OCI-LY1 (cell line): Measurements from ENCODE around the gene RGSL1.

Source experiments
- H2AFZ ChIP-seq: fragments of 200-600 bp; sonication (generic), shearing (Covaris generic); 2 replicates; pipeline ENCODE4 v1.6.0; 2014; ENCODE audit warnings: antibody characterized with exemption, mild to moderate bottlenecking, low read length
- H3F3A ChIP-seq: fragments of 200-600 bp; sonication (generic), shearing (Covaris generic); 2 replicates; pipeline ENCODE4 v1.6.0; 2014; ENCODE audit warnings: mild to moderate bottlenecking, antibody characterized with exemption, low read length, moderate library complexity; ENCODE audit not compliant: insufficient read depth
- H3K27ac ChIP-seq: fragments of 200-600 bp; sonication (generic); 2 replicates; pipeline ENCODE4 v1.5.1; 2014; ENCODE audit warnings: low read length, mixed run types, mild to moderate bottlenecking, low read depth; ENCODE audit not compliant: poor library complexity, severe bottlenecking
- H3K27me3 ChIP-seq: fragments of 200-600 bp; sonication (generic); 2 replicates; pipeline ENCODE4 v1.6.0; 2014; ENCODE audit warnings: antibody characterized with exemption, mild to moderate bottlenecking, low read length, moderate library complexity; ENCODE audit not compliant: insufficient read depth
- H3K36me3 ChIP-seq: fragments of 200-600 bp; sonication (generic); 2 replicates; pipeline ENCODE4 v1.6.1; 2014; ENCODE audit warnings: mild to moderate bottlenecking, antibody characterized with exemption, low read length, moderate library complexity, mixed read lengths; ENCODE audit not compliant: insufficient read depth
- H3K4me1 ChIP-seq: fragments of 200-600 bp; sonication (generic); 2 replicates; pipeline ENCODE4 v1.5.1; 2014; ENCODE audit warnings: mild to moderate bottlenecking, low read length, moderate library complexity; ENCODE audit not compliant: insufficient read depth, severe bottlenecking
- H3K4me2 ChIP-seq: fragments of 200-600 bp; sonication (generic), shearing (Covaris generic); 2 replicates; pipeline ENCODE4 v1.6.1; 2014; ENCODE audit warnings: low read length
- H3K4me3 ChIP-seq: fragments of 200-600 bp; sonication (generic); 2 replicates; pipeline ENCODE4 v1.5.1; 2014; ENCODE audit warnings: low read length, low read depth, mild to moderate bottlenecking, mixed read lengths; ENCODE audit not compliant: poor library complexity, severe bottlenecking
- H3K79me2 ChIP-seq: fragments of 200-600 bp; shearing (Covaris generic); 2 replicates; pipeline ENCODE4 v1.6.1; 2016; ENCODE audit warnings: mixed run types, low read length, mixed read lengths; ENCODE audit not compliant: insufficient read depth
- H3K9ac ChIP-seq: fragments of 200-600 bp; sonication (generic), shearing (Covaris generic); 2 replicates; pipeline ENCODE4 v1.6.1; 2014; ENCODE audit warnings: mild to moderate bottlenecking, low read length, mixed read lengths
- H3K9me2 ChIP-seq: fragments of 200-600 bp; sonication (generic), shearing (Covaris generic); 2 replicates; pipeline ENCODE4 v1.6.1; 2014; ENCODE audit warnings: low read depth, mild to moderate bottlenecking, low read length, mixed read lengths
- H3K9me3 ChIP-seq: fragments of 200-600 bp; shearing (Covaris generic); 2 replicates; pipeline ENCODE4 v1.6.1; 2014; ENCODE audit warnings: low read length, mixed read lengths
- H4K20me1 ChIP-seq: fragments of 200-600 bp; sonication (generic), shearing (Covaris generic); 2 replicates; pipeline ENCODE4 v1.6.0; 2016; ENCODE audit warnings: mild to moderate bottlenecking, low read length; ENCODE audit not compliant: insufficient read depth
- EZH2 ChIP-seq: fragments of 200-600 bp; sonication (generic), shearing (Covaris generic); IDR thresholded peaks from 2 replicates; pipeline ENCODE4 v1.8.0; 2017; ENCODE audit warnings: borderline replicate concordance, mixed run types, mild to moderate bottlenecking, antibody characterized with exemption, low read length, moderate library complexity, mixed read lengths
- TF ChIP-seq, protein P1 (sequence below): fragments of 200-600 bp; sonication (generic), shearing (Covaris generic); IDR thresholded peaks from 2 replicates; pipeline ENCODE4 v1.5.1; 2017; ENCODE audit warnings: mild to moderate bottlenecking, antibody characterized with exemption, low read length, moderate library complexity, mixed read lengths

The RGSL1 gene

DNA sequence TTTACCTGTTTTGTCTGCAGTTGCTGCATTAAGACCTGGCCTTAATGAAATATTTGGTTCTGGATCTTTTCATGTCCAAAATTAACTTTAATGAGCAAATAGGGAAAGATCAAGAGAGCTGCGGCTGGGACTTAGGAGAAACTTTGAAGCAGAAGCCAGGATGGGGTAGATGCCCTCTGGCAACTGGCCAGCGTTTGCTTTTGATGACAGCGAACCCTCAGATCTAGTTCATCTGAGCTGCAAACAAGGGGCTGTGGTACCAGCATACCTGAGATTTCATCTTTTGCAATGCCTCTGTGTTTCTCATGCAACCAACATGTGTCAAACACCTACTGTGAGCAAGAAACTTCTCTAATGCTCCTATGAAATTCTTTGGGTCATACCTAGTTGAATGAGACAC is 36.5 kb upstream of the RGSL1 start:
- Histone ChIP-seq H3K9ac (no peak overlapping the region), H3K27ac (no peak overlapping the region), H3K4me3 (no peak overlapping the region), H3K9me3 (no peaks in the 10 kb centered on the region), H3K27me3 (no peaks in the 10 kb centered on the region), H3K9me2 (no peaks in the 10 kb centered on the region), H3K36me3 (no peaks in the 10 kb centered on the region), H3F3A (no peaks in the 10 kb centered on the region), H3K4me1 (no peaks in the 10 kb centered on the region), H3K79me2 (no peaks in the 10 kb centered on the region), H4K20me1 (no peaks in the 10 kb centered on the region), H2AFZ (no peak overlapping the region), H3K4me2 (no peak overlapping the region)
- TF ChIP-seq EZH2, result no peak
- TF ChIP-seq, protein P1, sequence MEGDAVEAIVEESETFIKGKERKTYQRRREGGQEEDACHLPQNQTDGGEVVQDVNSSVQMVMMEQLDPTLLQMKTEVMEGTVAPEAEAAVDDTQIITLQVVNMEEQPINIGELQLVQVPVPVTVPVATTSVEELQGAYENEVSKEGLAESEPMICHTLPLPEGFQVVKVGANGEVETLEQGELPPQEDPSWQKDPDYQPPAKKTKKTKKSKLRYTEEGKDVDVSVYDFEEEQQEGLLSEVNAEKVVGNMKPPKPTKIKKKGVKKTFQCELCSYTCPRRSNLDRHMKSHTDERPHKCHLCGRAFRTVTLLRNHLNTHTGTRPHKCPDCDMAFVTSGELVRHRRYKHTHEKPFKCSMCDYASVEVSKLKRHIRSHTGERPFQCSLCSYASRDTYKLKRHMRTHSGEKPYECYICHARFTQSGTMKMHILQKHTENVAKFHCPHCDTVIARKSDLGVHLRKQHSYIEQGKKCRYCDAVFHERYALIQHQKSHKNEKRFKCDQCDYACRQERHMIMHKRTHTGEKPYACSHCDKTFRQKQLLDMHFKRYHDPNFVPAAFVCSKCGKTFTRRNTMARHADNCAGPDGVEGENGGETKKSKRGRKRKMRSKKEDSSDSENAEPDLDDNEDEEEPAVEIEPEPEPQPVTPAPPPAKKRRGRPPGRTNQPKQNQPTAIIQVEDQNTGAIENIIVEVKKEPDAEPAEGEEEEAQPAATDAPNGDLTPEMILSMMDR, result no peak

DNA sequence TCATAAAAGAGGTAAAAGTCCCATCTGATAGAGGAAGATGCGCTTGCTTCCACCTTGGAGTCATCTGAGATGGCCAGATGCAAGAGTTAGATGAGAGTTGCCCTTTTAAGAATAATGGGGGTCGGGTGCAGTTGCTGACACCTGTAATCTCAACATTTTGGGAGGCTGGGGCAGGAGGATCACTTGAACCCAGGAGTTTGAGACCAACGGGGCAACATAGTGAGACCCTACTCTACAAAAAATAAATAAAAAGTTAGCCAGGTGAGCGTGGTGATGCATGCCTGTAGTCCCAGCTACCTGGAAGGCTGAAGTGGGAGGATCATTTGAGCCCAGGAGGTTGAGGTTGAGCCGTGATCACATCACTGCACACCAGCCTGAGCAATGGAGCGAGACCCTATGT is 36.0 kb upstream of the RGSL1 start:
- no peaks in the 10 kb centered on the region for H3K9me2 ChIP-seq
- no peak overlapping the region for H2AFZ ChIP-seq
- no peaks in the 10 kb centered on the region for H3F3A ChIP-seq
- H3K9ac ChIP-seq, result no peak overlapping the region
- TF ChIP-seq EZH2, result no peak
- H3K79me2 ChIP-seq, result no peaks in the 10 kb centered on the region
- H3K9me3 ChIP-seq, result no peaks in the 10 kb centered on the region
- no peaks in the 10 kb centered on the region for H3K27me3 ChIP-seq
- H3K4me2 ChIP-seq, result no peak overlapping the region
- no peak overlapping the region for H3K27ac ChIP-seq
- no peaks in the 10 kb centered on the region for H3K4me1 ChIP-seq
- no peaks in the 10 kb centered on the region for H4K20me1 ChIP-seq
- no peaks in the 10 kb centered on the region for H3K36me3 ChIP-seq
- H3K4me3 ChIP-seq, result no peak overlapping the region

DNA sequence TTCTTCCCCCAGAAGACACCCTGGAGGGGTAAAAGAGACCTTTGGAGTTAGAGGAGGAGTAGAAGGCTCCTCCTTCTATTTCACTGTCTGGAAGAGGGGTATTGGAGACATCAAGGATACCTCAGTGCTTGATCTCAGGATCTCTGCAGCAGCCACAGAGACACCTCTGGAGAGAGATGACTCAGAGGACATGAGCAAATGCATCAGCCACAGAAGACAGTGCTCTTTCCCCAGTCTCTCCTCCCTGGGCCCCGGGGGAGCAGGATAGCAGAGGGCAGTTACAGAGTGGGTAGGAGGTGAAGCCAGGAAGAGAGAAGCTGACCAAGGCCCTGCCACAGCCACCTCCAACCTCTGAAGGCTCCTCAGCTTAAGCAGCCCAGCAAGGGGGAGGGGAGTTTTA is 34.2 kb upstream of the RGSL1 start:
- no peaks in the 10 kb centered on the region for H3K36me3 ChIP-seq
- H3K9ac ChIP-seq, result no peak overlapping the region
- H3K9me3 ChIP-seq, result no peaks in the 10 kb centered on the region
- no peaks in the 10 kb centered on the region for H3K4me1 ChIP-seq
- H3K4me2 ChIP-seq, result no peak overlapping the region
- no peak overlapping the region for H3K27ac ChIP-seq
- H2AFZ ChIP-seq, result no peak overlapping the region
- no peaks in the 10 kb centered on the region for H3K27me3 ChIP-seq
- TF ChIP-seq, protein P1, result no peak
- no peak for TF ChIP-seq EZH2
- no peak overlapping the region for H3K4me3 ChIP-seq
- H3K9me2 ChIP-seq, result no peaks in the 10 kb centered on the region
- no peaks in the 10 kb centered on the region for H3F3A ChIP-seq
- no peaks in the 10 kb centered on the region for H4K20me1 ChIP-seq
- H3K79me2 ChIP-seq, result no peaks in the 10 kb centered on the region
